ENCODE results near the gene HIRIP3.

DNA sequence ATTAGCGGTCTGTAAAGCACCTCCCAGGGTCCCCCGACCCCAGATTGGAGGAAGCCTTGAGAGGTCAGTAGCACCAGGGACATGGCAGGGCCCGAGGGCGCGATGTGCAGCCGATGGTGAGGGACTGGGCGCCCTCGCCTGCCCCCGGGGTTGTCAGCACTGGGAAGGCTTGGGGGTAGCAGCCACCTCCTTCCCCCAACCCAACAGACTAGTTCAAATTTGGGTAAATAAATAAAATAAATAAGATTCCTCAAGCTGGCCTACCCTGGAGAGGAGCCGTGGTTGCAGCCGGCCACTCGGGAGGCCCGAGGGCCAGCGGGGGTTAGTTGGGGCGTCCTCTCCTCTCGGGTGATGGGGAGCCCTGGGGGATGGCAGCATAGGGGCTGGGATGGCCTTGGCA lies 29.0 kb upstream of the HIRIP3 start:
- TF ChIP-seq, protein P1, sequence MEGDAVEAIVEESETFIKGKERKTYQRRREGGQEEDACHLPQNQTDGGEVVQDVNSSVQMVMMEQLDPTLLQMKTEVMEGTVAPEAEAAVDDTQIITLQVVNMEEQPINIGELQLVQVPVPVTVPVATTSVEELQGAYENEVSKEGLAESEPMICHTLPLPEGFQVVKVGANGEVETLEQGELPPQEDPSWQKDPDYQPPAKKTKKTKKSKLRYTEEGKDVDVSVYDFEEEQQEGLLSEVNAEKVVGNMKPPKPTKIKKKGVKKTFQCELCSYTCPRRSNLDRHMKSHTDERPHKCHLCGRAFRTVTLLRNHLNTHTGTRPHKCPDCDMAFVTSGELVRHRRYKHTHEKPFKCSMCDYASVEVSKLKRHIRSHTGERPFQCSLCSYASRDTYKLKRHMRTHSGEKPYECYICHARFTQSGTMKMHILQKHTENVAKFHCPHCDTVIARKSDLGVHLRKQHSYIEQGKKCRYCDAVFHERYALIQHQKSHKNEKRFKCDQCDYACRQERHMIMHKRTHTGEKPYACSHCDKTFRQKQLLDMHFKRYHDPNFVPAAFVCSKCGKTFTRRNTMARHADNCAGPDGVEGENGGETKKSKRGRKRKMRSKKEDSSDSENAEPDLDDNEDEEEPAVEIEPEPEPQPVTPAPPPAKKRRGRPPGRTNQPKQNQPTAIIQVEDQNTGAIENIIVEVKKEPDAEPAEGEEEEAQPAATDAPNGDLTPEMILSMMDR (IDR thresholded peaks at IDR 0.05) = no peak
- TF ChIP-seq POLR2AphosphoS5 (IDR thresholded peaks at IDR 0.05; ENCODE audit: low read depth, low read length) = no peak
- TF ChIP-seq, protein P2, sequence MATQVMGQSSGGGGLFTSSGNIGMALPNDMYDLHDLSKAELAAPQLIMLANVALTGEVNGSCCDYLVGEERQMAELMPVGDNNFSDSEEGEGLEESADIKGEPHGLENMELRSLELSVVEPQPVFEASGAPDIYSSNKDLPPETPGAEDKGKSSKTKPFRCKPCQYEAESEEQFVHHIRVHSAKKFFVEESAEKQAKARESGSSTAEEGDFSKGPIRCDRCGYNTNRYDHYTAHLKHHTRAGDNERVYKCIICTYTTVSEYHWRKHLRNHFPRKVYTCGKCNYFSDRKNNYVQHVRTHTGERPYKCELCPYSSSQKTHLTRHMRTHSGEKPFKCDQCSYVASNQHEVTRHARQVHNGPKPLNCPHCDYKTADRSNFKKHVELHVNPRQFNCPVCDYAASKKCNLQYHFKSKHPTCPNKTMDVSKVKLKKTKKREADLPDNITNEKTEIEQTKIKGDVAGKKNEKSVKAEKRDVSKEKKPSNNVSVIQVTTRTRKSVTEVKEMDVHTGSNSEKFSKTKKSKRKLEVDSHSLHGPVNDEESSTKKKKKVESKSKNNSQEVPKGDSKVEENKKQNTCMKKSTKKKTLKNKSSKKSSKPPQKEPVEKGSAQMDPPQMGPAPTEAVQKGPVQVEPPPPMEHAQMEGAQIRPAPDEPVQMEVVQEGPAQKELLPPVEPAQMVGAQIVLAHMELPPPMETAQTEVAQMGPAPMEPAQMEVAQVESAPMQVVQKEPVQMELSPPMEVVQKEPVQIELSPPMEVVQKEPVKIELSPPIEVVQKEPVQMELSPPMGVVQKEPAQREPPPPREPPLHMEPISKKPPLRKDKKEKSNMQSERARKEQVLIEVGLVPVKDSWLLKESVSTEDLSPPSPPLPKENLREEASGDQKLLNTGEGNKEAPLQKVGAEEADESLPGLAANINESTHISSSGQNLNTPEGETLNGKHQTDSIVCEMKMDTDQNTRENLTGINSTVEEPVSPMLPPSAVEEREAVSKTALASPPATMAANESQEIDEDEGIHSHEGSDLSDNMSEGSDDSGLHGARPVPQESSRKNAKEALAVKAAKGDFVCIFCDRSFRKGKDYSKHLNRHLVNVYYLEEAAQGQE (IDR thresholded peaks at IDR 0.05; ENCODE audit: insufficient read depth in 1 of 2, low read depth in 2 of 2, low read length in 1 of 2) = no peak
- TF ChIP-seq SIN3A (IDR thresholded peaks at IDR 0.05; ENCODE audit: borderline replicate concordance, insufficient read depth, low read depth, low read length) = no peak

Data from Panc1 (cell line).